Gastroesophageal sphincter (tissue), 4 donors: Measurements from ENCODE around the gene HOXB2. TPM values are rescaled to one million over a fixed set of nuclear protein-coding genes. Genes with fewer than 3 reads are reported as not detected.

Experiments
- ATAC-seq: fragments of 150-250 bp; one replicate; pipeline ENCODE4 v1.9.1; 2016; ENCODE audit warnings: mild to moderate bottlenecking, moderate library complexity
- H3K27ac ChIP-seq, 4 donors: fragments of 200-600 bp; sonication (generic) in 3 of 4; 1 replicate in 3 of 4; 2 replicates in 1 of 4; pipeline ENCODE4 v1.5.1; 2016 to 2019
- H3K27me3 ChIP-seq: fragments of 200-600 bp; sonication (generic); one replicate; pipeline ENCODE4 v1.5.1; 2019
- H3K36me3 ChIP-seq, 2 donors: fragments of 200-600 bp; sonication (generic); one replicate each; pipeline ENCODE4 v1.5.1; 2019; ENCODE audit warnings: control low read depth in 1 of 2
- H3K4me1 ChIP-seq, 3 donors: fragments of 200-600 bp; sonication (generic); 1 replicate in 2 of 3; 2 replicates in 1 of 3; pipeline ENCODE4 v1.5.1; 2016 to 2019; ENCODE audit warnings: control low read depth in 2 of 3
- H3K4me3 ChIP-seq, 2 donors: fragments of 200-600 bp; sonication (generic); one replicate each; pipeline ENCODE4 v1.5.1; 2019; ENCODE audit warnings: mild to moderate bottlenecking in 1 of 2, moderate library complexity in 1 of 2
- H3K9me3 ChIP-seq, 3 donors: fragments of 200-600 bp; sonication (generic); one replicate each; pipeline ENCODE4 v1.5.1; 2017 to 2019; ENCODE audit warnings: control low read depth in 2 of 3
- CTCF ChIP-seq, 4 experiments: fragments of 200-600 bp in 2 of 4; fragments of 450-650 bp in 2 of 4; sonication (generic) in 1 of 4; IDR thresholded peaks; one replicate each; pipeline ENCODE4 v1.5.1; 2017 to 2019; ENCODE audit warnings: antibody characterized with exemption in 4 of 4, mild to moderate bottlenecking in 2 of 4, moderate library complexity in 2 of 4
- EP300 ChIP-seq: sonication (generic); formaldehyde crosslinking; IDR thresholded peaks from one replicate; pipeline ENCODE4 v1.6.1; 2017; ENCODE audit warnings: antibody characterized with exemption, mild to moderate bottlenecking
- POLR2A ChIP-seq, 2 donors: fragments of 450-650 bp; IDR thresholded peaks; one replicate each; pipeline ENCODE4 v1.6.1; 2017; ENCODE audit warnings: antibody characterized with exemption in 2 of 2, mild to moderate bottlenecking in 2 of 2, moderate library complexity in 1 of 2
- POLR2AphosphoS5 ChIP-seq: sonication (generic); formaldehyde crosslinking; IDR thresholded peaks from one replicate; pipeline ENCODE4 v1.6.1; 2017; ENCODE audit warnings: antibody characterized with exemption
- WGBS, 2 donors: methylation state at CpG; one replicate each; pipeline ENCODE4 v1.1.5; 2018; ENCODE audit warnings: low coverage in 1 of 2; 5-methylcytosine and 5-hydroxymethylcytosine counted together
- total RNA-seq, 4 donors: library from RNA; depleted of rRNA; stranded (reverse); fragments of >200 nt; gene quantifications; one replicate each; pipeline ENCODE4 v1.1.0, GENCODE V29; 2016

The HOXB2 gene
- total RNA-seq, 4 donors from 2014 or later = 28.7 to 65.2 (median 38.8) TPM

GRCh38 chr17:48548523-48549280 is 3.8 kb upstream of the HOXB2 start:
- Histone ChIP-seq H3K36me3 (peaks cover 0 to 25% of the 10 kb centered on the region in 2 donors), H3K4me3 (peak overlapping the region in 1 of 2 donors; percentile 38), H3K4me1 (peaks cover 11 to 92% (median 41%) of the 10 kb centered on the region in 3 donors), H3K9me3 (no peaks in the 10 kb centered on the region), H3K27ac (peak overlapping the region; percentile 90 to 98 (median 96)), H3K27me3 (no peaks in the 10 kb centered on the region)
- TF ChIP-seq POLR2A (IDR thresholded peaks at IDR 0.05) = no peak
- TF ChIP-seq CTCF (IDR thresholded peaks at IDR 0.05) = peak in 2 of 4 experiments; percentile 15 to 21
- no peak for TF ChIP-seq POLR2AphosphoS5
- TF ChIP-seq EP300 = no peak
- WGBS, 2 donors = 32 to 34% methylated on average over 4 to 6 of the region's 6 CpGs
- no peak for ATAC-seq

- Histone ChIP-seq H3K4me1 (peaks cover 11 to 85% (median 41%) of the 10 kb centered on the region in 3 donors), H3K27me3 (no peaks in the 10 kb centered on the region), H3K27ac (peak overlapping the region; percentile 90 to 98 (median 96)), H3K4me3 (peak overlapping the region; percentile 31 to 38), H3K9me3 (no peaks in the 10 kb centered on the region), H3K36me3 (peaks cover 0 to 30% of the 10 kb centered on the region in 2 donors)
- no peak for ATAC-seq
- WGBS, 2 donors = 20 to 34% methylated on average over 14 to 19 of the region's 24 CpGs
- TF ChIP-seq POLR2A (IDR thresholded peaks at IDR 0.05) (no peak), CTCF (IDR thresholded peaks at IDR 0.05) (no peak), EP300 (no peak), POLR2AphosphoS5 (no peak)
Measured at GRCh38 chr17:48547808-48548522, 3.1 kb upstream of the HOXB2 start.

GRCh38 chr17:48546924-48547807 is 2.3 kb upstream of the HOXB2 start:
- H3K9me3 ChIP-seq = no peaks in the 10 kb centered on the region
- TF ChIP-seq POLR2A (IDR thresholded peaks at IDR 0.05) = no peak
- TF ChIP-seq EP300 = no peak
- peak; percentile 59 for TF ChIP-seq POLR2AphosphoS5
- WGBS, 2 donors = 6 to 8% methylated on average over 7 to 9 of the region's 10 CpGs
- peak overlapping the region; percentile 90 to 98 (median 96) for H3K27ac ChIP-seq
- peak overlapping the region; percentile 31 to 38 for H3K4me3 ChIP-seq
- H3K27me3 ChIP-seq = no peaks in the 10 kb centered on the region
- H3K4me1 ChIP-seq = peaks cover 11 to 77% (median 41%) of the 10 kb centered on the region in 3 donors
- ATAC-seq = no peak
- H3K36me3 ChIP-seq = peaks cover 0 to 27% of the 10 kb centered on the region in 2 donors

GRCh38 chr17:48546137-48546923 is 1.4 kb upstream of the HOXB2 start:
- no peaks in the 10 kb centered on the region for H3K27me3 ChIP-seq
- H3K27ac ChIP-seq = peak overlapping the region; percentile 90 to 98 (median 96)
- H3K36me3 ChIP-seq = peaks cover 0 to 19% of the 10 kb centered on the region in 2 donors
- peaks cover 11 to 70% (median 41%) of the 10 kb centered on the region in 3 donors for H3K4me1 ChIP-seq
- H3K4me3 ChIP-seq = peak overlapping the region; percentile 31 to 38
- no peak for ATAC-seq
- no peak for TF ChIP-seq POLR2AphosphoS5
- TF ChIP-seq EP300 = no peak
- no peak for TF ChIP-seq POLR2A (IDR thresholded peaks at IDR 0.05)
- no peak for TF ChIP-seq CTCF (IDR thresholded peaks at IDR 0.05)
- WGBS, 2 donors = 19 to 20% methylated on average over 4 to 10 of the region's 10 CpGs
- H3K9me3 ChIP-seq = no peaks in the 10 kb centered on the region
